Inflammatory macrophage (primary cell): ENCODE results near the gene ORM1.

Source experiments
- DNase-seq, 2 donors: peaks; one replicate each; pipeline ENCODE4 v3.0.0-alpha.2; 2020 to 2022

ORM1 gene

DNA sequence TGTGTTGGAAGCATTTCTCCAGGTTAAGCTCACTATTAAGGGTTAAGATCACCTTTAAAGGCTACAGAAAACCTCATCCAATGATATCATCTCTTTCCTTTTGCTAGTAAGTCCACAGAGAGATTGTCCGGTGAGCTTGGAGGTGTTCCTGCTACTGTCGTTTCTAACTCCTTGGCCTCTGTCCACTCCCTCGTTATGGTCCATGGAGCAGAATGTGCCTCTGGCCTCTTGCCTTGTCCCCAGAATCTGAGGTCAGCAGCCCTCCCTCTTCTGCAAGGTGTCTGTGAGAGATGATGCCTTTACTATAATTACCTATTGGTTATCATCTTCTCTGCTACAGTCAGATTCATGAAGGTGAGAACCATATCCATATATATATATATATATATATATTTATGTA lies 21.8 kb downstream of the ORM1 start:
- DNase-seq = no peak

DNA sequence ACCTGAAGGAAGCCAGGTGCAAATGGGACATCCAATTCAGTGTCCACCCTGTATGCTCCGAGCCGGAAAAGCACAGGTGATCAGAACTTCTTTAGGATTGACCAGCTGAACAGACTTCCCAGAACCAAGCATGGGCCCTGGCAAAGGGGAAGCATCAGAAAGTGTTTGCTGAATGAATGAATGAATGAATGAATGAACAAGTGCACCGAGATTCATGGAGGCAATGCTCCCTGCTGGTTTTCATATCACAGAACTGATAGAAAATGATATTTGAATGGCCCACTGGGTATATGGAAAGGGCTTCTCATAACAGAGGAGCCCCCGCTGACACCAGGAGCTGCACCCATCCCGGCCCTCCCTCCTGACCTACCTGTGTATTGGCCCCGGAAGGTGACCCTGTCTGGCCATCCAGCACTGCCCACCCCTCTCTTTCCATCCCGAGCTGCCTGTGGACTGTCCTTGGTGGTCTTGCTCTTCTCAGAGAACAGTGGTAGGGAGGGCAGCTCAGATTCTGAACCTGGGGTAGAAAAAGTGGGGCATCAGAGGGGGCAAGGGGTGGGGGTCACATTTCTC lies 22.7 kb downstream of the ORM1 start:
- no peak for DNase-seq

DNA sequence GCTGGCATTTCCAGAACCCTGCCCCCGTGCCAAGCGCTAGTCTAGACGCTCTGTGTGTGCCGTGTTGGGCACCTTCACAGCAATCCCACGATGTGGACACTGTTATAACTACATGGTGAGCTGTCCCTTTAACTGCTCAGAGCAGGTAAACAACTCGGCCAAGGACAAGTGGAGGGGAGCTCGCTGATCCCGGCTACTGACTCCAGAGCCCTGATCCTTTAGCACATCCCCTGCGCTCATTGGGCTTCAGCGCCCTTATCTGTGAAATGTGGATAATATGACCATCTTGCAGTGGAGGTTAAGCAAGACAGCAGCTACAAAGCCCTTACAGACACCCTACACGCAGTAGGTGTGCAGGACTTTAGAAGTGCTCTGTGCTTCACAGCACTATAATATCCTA lies 23.2 kb downstream of the ORM1 start:
- DNase-seq = no peak

DNA sequence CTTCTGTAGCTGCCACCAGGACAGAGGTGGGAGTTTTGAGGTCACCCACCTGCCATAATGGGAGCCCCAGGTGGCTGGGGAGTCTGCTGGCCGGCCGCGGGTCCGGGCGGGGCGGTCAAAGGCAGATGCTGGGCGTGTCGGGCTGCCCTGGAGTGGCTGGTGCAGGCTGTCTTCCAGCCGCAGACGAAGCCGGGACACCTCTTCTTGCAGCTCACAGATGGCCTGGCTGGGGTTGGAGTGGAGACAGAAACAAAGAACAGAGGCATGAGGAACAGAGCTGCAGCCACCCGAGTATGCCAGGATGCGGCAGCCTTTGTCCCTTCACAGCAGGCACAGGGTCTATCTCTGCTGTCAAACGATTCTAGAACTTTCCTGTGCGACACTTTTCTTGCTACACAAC lies 24.8 kb downstream of the ORM1 start:
- no peak for DNase-seq

DNA sequence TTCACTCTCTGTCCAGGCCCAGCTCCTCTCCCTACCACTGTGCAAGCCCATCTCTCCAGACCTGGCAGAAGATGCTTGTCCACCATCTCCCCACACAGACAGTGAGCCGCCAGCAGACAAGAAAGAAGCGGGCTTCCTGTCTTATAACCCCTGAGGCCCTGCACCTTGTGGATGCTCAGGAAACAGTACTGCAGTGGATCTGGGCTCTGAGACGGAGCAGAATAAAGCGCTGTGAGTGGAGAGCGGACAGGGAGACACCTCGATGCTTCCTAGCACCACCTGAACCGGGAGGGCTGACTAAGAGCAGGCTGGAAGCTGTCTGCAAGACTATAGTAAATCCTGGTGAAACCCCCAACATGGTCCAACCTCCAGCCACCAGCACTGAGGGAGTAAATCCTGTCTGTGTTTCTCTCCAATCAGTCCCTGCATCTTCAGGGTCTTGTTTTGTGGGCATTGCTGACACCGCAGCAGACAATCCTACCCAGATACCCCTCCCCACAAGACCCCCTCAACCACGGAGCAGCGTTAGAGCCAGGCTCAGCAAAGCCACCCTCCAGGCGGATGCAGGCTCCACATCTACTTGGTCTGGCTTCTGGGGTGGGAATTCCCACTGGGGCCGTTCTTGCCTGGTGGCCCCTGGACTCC lies 25.5 kb downstream of the ORM1 start:
- DNase-seq = no peak

DNA sequence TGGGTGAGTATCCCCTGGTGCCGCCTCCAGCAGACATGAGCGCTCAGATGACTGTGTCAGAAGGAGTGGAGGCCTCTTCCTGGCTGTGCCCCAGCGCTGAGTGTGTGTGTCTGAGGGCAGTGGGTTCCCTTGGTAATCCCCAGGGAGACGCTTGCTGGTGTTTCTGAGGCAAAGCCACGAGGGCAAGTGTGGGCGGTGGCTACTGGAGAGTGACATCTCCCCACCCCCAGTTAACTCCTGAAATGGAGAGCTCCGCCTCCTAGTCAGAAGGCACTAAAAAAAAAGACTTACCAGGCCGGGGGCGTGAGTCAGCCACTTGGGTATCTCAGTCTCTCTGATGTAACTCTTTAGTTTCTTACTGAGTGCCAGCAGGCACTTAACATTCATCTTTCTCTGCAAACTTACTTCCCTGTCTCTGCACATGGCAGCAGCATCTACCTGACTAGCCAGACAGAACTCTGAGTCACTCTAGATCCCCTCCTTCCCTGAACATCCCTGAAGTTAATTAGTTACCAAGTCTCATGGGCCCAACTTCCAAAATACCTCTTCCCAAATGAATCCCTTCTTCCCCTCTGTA lies 26.1 kb downstream of the ORM1 start:
- DNase-seq = peak; percentile 97 to 100

DNA sequence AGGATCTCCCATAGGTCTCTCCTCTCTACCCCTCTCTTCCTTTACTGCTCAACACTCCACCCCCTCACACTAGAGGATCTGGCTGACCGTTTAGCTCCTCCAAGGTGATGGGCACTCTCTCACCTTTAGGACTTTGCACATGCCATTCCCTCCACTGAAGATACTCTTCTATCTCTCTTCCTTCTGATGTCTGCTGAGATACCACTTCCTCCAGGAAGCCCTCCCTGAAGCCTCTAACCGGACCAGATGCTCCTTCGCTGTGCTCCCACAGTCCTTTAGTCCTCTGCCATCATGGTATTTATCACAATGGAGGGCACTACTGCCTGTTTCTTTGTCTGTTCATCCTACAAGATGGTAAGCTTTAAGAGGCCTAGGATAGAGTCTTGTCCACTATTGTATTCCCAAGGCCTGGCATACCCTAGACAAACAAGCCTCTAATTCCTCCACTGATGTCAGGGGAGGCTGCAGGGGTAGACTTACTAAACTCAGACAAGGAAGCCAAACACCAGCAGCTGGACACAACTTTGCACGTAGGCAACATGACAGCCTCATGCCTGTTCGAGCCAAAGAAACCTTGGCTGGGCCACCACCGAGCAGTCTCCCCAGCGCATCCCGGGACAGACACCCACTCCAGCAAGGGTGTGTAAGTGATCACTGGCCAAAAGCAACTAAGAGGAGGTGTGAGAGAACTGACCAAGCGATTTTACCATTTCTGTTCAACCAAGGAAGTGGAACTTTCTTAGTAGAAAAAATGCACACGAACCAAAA lies 27.0 kb downstream of the ORM1 start:
- no peak for DNase-seq

DNA sequence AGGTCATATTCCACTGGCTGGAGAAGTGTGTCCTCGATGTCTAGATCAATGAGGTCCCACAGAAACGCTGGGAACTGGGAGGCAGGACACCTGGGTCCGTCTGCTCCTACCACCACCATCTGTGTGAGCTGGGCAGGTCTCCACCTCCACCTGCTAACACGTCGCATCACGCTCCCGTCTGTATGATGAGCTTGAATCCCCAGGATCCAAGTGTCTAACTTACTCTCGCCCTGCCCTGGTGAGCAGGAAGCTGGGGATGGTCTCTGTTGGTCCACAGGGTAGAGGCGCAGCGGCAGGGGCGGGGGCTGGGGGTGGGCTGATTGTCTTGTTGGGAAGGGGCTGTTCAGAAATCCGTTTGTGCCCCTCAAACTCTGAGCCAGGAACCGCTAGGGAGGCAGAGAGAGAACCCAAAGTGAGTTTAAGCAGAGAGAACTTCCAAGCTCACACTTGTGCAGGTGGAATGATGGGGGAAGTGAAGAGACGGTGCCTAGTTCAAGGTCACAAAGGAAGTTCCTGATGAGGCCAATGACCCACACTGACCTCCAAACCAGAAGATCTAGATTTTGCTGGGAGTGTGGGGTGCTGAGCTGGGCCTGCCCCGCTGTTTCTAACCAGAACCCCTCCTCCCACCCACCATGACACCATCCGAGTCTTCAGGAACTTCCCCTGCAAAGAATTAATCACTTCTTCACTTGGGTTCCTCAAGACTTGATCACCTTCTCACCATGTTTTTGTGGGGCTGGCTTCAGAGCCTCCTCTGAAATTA lies 27.9 kb downstream of the ORM1 start:
- DNase-seq = peak; percentile 50 to 81

DNA sequence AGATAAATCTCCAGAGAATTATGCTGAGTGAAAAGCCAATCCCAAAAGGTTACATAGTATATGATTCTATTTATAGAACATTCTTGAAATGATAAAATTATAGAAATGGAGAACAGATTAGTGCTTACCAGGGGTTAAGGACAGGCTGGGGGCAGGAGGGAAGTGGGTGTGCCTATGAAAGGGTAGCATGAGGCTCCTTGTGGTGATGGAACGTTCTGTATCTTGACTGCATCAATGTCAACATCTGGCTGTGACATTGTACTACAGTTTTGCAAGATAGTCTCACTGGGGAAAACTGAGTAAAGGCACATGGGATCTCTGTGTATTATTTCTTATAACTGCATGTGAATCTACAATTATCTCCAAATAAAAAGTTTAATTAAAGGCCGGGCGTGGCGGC lies 29.0 kb downstream of the ORM1 start:
- DNase-seq = peak; percentile 58 to 59

DNA sequence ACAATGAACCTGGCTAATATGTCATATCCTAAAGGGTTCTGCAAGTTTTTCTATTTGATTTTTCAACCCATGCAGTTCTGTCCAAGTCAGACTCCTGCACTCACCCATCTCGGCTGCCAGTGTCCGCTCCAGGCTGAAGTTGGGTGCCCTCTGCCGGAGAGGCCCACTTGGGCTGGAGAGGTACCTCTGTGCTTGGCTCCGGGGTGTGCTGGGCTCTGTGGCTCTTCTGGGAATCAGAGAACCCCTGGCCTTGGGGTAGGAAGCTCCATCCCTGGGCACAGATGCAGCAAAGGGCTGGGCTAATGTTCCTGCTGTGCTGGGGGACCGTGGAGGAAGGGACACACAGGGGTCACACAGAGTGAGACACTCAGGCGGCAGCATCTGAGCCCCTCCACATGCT lies 32.9 kb downstream of the ORM1 start:
- DNase-seq = no peak

DNA sequence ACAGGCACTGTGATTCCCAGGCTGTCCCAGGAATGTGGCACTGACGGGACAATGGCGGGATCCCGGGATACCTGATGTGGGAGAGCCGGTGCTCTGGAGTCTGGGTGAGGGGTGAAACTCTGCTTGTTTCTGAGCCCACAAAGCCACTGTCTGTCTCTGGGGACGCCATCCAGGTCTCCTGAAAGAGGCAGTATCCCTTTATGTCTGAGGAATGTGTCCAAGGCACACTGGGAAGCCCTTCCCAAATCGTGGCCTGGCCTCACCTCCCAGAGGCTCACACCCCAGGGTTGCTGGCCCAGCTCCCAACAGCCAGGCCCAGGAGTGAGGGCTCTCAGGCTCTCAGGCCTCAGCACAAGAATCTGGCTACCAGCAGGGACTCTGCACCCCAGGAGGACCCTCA lies 33.9 kb downstream of the ORM1 start:
- DNase-seq = no peak

DNA sequence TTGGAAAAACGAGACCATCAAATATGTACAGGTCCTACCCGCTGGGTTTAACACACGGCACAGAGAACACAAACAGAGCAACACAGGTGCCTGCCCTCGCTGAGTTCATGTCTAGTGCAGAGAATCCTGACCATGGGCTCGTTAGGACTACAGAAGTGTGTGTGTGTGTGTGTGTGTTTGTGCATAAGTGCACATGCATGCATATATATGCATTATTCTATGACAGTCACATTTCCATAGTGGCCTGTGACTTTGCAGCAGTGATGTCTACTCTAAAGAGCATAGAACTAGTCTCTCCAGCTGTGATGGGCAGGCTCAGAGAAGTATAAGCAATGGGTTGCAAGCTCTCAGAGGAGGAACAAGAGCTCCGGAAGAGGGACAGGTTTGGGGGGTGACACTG lies 34.5 kb downstream of the ORM1 start:
- DNase-seq = no peak

DNA sequence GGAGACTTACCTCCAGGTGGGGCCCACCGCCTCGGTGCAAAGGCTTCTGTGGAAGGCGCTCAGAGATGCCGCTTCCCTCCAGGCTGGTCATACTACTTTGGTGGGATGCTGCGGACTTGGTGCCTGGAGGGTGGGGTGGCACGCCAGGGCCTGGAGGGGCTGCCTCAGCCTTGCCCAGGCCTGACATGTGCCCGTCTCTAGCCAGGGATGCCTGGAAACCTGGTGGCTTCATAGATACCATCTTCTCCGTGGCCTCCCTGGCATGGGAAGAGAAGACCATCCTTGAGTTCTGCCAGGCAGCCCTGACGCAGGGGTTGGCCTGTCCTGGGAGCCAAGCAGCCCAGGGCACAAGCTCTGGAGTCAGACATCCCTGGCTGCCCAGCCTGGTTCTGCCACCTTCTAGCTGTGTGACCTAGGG lies 35.0 kb downstream of the ORM1 start:
- DNase-seq = no peak

DNA sequence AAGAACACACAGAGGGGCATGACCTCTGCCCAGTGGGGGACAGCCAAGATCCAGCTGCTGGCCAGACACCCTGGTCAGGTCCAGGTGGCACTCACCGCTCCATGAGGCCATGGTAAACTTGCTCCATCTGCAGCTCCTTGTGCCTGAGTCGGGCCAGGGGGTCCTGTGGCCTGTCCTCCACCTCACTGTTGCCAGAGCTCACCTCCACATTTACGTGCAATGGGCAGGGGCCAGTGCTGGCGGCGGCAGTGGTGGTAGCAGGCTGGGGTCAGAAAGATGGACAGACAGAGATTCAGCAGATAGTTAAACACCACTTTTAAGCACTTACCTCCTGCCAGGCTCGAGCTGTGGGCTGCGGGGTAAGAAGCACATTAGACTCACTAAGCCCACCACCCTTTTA lies 36.9 kb downstream of the ORM1 start:
- DNase-seq = no peak

DNA sequence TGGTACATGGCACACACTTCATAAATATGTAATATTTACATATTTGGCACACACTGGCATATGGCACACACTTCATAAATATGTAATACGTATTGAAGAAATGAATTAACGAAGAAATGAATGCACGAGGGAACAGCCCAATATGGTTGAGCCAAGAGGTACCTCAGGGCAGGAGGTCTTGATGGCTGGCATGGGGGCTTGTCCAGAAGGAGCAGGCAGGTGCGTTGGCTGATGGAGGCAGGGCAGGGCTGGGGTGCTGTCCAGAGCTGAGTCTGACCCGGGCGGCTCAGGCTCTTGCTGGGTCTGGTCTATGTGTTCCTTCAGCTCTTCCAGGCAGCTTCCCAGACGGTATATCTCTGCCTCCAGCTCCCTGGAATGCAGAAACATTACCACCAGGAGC lies 38.6 kb downstream of the ORM1 start:
- no peak for DNase-seq

DNA sequence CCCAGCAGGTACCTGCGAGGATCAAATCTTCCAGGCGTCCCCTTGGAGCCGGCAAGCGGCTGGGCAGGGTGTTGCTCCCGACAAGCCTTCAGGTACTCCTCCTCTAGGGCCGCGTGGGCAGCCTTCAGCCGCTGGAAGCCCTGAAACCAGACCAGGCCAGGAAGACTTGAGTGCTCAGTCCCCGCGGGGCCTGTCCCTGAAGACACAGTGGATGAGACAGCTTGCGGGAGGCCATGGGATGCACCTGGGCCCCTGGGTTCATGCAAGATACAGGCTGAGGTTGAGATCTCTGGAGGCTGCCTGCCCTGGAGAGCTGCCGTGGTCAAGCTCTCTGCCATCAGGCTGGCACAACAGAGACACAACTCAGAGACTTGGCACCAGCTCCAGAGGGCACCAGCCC lies 39.5 kb downstream of the ORM1 start:
- no peak for DNase-seq

DNA sequence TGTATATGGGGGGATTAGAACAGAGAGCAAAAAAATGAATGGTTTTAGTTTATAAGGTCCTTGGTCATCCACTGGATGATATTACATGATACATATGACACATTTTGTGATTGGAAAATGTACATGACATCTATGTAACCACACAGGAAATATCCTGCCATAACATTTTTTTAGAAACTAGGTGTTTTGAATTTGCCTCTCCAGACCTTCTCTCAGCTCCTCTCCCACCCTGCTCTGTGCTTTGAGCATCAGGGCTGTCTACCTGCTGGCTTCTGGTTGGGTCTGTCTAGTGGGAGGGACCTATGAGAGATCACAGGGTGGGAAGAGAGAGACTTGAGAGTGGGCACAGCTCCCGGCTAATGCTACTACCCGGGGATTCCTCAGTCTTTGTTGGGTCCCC lies 40.5 kb downstream of the ORM1 start:
- no peak for DNase-seq

DNA sequence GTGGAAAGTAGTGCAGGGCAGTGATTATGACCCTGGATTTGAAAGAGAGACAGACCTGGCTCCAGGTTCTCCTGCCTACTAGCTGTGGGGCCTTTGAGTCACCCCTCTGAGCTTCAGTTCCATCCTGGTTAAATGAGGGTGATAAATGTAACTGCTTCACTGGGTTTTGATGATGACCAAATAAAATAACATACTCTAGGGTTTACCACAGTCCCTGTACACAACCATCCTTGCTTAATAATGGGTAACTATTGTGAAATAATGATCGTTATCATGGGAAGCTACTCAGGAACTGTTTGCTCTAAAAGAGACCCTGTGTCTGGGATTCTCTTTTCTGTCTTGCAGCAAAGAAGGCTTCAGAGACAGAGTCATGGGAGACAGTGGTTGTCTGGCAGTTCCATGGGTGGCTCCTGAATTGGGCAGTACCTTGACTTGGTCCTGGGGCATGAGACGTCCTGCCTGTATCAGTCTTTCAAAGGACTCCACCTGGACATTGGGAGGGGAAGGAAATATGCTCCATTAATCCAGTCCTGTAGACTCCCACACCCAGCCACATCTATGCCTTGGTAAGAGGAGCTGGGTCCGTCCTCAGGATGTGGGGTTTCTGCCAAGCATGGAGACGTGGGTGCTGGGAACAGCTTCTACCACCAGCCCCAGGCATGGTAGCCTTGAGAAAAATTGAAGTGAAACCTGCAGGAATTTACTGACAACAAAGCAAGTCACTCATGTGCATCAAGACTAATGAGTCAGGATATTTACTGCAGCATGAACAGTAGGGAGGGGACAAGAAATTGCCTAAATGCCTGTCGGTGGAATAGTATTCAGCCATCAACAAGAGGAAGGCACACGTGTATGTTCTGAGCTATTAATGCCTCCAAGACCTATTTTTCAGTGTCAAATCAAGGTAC lies 41.5 kb downstream of the ORM1 start:
- DNase-seq = peak; percentile 30 to 82

DNA sequence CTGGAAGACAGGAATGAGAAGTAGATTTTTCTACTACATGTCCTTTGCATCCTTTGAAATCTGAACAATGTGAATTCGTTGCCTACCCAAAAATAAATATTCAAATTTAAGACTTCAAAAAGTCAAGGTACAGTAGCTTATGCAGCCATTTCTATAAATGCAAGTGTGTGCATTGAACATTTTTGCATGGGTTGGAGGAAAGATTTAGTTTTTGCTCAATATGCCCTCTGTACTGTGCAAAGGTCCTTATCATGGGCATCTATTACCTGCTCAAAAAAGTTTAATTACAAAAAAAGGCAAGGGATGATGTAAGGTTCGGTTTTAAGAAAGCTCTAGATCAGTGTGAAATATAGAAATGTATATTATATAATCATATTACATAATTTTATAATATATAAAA lies 42.3 kb downstream of the ORM1 start:
- DNase-seq = no peak

DNA sequence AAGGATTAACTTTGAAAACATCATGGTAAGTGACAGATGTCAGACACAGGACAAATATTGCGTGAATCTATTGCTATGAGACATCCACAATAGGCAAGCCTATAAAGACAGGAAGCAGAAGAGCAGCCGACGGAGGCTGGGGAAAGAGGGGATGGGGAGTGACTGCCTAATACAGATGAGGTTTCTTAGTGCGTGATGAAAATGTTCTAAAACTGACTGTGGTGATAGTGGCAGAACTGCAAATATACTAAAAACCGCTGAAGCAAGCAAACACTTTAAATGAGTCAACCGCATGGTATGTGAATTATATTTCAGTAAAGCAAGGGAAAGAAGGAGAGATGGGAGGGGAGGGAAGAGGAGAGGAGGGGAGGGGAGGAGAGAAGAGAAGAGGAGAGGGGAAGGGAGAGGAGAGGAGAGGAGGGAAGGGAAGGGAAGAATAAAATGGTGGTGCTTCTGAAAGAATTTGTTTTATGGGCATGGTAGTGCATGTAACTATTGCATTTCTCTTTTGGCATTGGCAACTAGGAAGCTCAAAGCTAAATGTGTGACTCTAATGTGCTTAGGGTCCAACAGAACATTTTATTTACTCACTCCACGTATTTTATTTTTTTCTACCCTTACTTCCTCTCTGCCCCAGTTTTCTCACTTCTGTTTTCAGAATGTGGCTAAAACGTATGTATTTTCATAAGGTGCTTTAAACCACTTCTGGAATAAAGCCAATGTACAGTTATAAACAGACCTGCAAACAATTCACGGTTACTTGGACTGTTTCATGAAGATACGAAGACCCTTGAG lies 43.6 kb downstream of the ORM1 start:
- DNase-seq = peak; percentile 9 to 30

DNA sequence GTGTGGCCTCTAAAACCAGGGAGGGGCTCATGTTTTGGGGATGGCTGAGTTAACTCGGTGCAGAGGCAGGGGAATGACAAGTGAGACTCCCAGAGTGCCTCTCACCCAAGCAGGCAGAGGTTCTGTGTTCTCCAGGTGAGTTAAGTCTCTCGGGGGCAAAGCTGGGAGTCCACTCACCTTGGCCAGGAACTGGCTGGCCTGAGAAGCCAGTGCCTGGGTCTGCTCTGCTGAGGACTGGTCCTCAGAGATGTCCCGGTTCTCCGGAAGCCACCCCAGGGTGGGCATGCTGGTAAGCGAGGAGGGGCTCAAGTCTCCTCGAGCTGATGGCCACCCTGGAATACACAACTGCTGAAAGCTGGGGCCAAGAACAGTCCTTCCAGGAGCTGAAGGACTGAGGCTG lies 44.5 kb downstream of the ORM1 start:
- no peak for DNase-seq
